ENCODE data around the gene DCC.

The DCC gene

DNA sequence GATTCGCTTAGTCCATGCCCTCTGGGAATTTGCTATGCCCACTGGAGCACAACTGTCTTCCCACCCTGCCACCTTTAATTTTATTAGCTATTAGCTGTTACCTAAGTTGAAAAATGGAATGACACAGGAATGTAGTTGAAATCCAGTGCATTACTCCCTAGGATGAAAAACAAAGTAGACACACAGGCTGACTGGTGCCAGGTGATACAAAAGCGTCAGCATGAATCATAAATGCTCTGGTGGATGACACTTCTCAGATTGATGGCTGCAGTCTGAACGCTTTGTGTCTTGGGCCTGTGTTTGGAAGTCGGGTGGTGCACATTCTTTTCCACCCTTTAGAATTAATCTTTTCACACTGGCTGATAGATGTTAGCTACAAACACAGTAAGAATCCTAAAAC, 802.0 kb downstream of the DCC start:
- Mint-ChIP-seq H3K27me3 (ENCODE audit: low read depth) (no peaks in the 10 kb centered on the region), H3K9me3 (peaks cover 4% of the 10 kb centered on the region), H3K27ac (no peak overlapping the region), H3K4me1 (ENCODE audit: low read depth) (no peaks in the 10 kb centered on the region), H3K4me3 (no peak overlapping the region), H3K36me3 (ENCODE audit: low read depth) (no peaks in the 10 kb centered on the region)

GRCh38 chr18:53147472-53147871, 807.5 kb downstream of the DCC start:
- peaks cover 8% of the 10 kb centered on the region for H3K9me3 Mint-ChIP-seq
- no peak overlapping the region for H3K4me3 Mint-ChIP-seq
- no peaks in the 10 kb centered on the region for H3K4me1 Mint-ChIP-seq (ENCODE audit: low read depth)
- H3K27ac Mint-ChIP-seq: no peak overlapping the region
- no peaks in the 10 kb centered on the region for H3K36me3 Mint-ChIP-seq (ENCODE audit: low read depth)
- no peaks in the 10 kb centered on the region for H3K27me3 Mint-ChIP-seq (ENCODE audit: low read depth)

DNA sequence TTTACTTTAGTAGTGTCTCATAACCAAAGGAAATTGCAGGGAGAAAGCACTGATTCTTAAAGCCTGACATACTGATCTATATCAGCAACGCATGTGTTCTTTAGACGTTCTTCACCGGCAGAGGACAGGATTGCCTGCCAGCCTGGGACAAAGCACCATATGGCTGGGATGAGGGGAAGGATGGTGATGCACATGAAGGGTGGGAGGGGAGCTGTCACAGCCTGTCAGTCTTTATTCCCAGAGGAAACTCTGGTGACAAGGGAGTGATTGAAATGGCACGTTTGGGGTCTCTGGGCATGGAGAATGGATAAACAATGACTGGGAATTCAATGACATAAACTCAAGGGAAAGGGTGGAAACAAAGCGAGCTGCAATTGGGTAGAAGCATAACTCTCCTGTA, 808.1 kb downstream of the DCC start:
- Mint-ChIP-seq H3K27ac (no peak overlapping the region), H3K9me3 (peaks cover 8% of the 10 kb centered on the region), H3K4me3 (no peak overlapping the region), H3K36me3 (ENCODE audit: low read depth) (no peaks in the 10 kb centered on the region), H3K27me3 (ENCODE audit: low read depth) (no peaks in the 10 kb centered on the region), H3K4me1 (ENCODE audit: low read depth) (no peaks in the 10 kb centered on the region)

DNA sequence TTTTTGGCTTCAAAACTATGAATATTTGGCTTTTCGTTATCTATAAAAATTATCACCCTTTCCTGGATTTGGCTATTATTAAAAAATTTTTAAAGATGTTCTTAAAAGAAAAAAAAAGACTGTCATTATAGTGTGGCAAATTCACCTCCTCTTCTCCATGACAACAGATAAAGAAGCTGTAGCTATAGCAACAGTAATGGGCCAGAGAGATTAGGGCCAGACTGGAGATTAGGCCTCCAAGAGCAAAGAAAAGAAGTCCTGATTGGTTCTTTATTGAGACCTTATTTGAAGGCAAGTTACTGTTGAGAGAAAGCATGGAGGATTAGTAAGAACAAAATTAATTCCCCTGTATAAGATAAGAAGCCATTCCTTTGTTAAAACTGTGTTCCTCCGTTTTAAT, 812.5 kb downstream of the DCC start:
- H3K4me1 Mint-ChIP-seq (ENCODE audit: low read depth): no peaks in the 10 kb centered on the region
- no peaks in the 10 kb centered on the region for H3K27me3 Mint-ChIP-seq (ENCODE audit: low read depth)
- H3K27ac Mint-ChIP-seq: no peak overlapping the region
- H3K9me3 Mint-ChIP-seq: peaks cover 5% of the 10 kb centered on the region
- no peak overlapping the region for H3K4me3 Mint-ChIP-seq
- no peaks in the 10 kb centered on the region for H3K36me3 Mint-ChIP-seq (ENCODE audit: low read depth)

GRCh38 chr18:53153281-53153680, 813.3 kb downstream of the DCC start:
- H3K4me3 Mint-ChIP-seq: no peak overlapping the region
- no peaks in the 10 kb centered on the region for H3K27me3 Mint-ChIP-seq (ENCODE audit: low read depth)
- no peak overlapping the region for H3K27ac Mint-ChIP-seq
- no peaks in the 10 kb centered on the region for H3K4me1 Mint-ChIP-seq (ENCODE audit: low read depth)
- H3K36me3 Mint-ChIP-seq (ENCODE audit: low read depth): no peaks in the 10 kb centered on the region
- H3K9me3 Mint-ChIP-seq: peaks cover 2% of the 10 kb centered on the region

- no peaks in the 10 kb centered on the region for H3K4me1 Mint-ChIP-seq (ENCODE audit: low read depth)
- no peak overlapping the region for H3K4me3 Mint-ChIP-seq
- no peaks in the 10 kb centered on the region for H3K9me3 Mint-ChIP-seq
- no peaks in the 10 kb centered on the region for H3K36me3 Mint-ChIP-seq (ENCODE audit: low read depth)
- H3K27ac Mint-ChIP-seq: no peak overlapping the region
- H3K27me3 Mint-ChIP-seq (ENCODE audit: low read depth): no peaks in the 10 kb centered on the region
Measured at GRCh38 chr18:53153800-53154199, 813.8 kb downstream of the DCC start.

DNA sequence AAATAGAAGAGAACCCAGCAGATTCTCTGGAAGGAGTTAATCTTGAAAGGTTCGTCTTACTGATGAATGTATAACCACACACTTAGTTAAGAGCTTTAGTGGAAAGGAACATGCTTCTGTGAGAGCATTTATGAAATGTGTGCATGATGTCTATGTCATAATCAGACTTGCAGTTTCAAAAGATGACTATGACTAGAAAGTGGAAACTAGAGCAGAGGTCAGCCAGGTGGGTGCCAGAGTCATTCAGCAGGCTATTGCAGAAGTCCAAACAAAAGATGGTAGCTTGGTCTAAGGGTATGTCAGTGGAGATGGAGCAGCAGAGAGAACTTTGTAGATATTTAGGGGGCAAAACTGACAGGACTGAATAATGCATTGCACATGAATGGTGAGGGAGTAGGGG, 825.8 kb downstream of the DCC start:
- H3K9me3 Mint-ChIP-seq: peaks cover 14% of the 10 kb centered on the region
- H3K4me1 Mint-ChIP-seq (ENCODE audit: low read depth): no peaks in the 10 kb centered on the region
- H3K4me3 Mint-ChIP-seq: no peak overlapping the region
- no peak overlapping the region for H3K27ac Mint-ChIP-seq
- H3K27me3 Mint-ChIP-seq (ENCODE audit: low read depth): no peaks in the 10 kb centered on the region
- H3K36me3 Mint-ChIP-seq (ENCODE audit: low read depth): no peaks in the 10 kb centered on the region

DNA sequence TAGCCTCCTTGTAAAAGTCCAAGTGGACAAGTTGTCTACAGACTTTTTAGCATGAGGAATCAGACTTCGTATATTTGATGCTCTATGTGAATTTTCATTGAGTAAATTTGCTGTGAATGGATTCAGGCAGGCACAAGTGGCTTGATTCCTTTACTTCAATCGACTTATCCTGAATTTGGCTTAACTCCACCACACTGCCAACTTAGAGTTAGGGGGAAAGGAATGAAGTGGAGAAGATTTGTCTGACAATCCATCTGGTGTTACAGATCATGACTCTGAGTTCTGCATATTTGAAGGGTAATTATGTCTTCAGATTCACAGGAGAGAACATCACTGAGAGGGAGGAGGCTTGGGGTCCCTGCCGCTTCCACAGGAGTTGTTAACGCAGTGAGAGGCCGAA, 829.3 kb downstream of the DCC start:
- H3K4me3 Mint-ChIP-seq: no peak overlapping the region
- H3K4me1 Mint-ChIP-seq (ENCODE audit: low read depth): no peaks in the 10 kb centered on the region

DNA sequence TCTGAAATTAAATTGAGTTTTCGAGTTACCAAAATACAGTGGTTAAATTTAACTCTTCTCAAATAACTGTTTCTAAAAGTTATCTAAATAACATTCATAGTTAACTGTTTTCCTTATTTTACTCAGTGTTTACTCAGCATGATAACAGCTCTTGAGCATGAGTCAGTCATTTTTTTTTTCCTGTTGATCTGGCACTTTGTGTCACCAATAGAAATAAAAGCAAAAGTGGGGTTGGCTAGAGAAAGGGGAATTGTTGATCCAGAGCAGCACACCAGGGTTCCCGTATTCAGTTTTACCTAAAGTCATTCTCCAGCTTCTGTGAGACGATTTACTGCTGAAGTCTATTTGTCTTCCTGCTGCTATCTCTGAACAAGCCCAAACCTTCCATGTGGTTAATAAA, 851.6 kb downstream of the DCC start:
- H3K4me3 Mint-ChIP-seq: no peak overlapping the region
- H3K4me1 Mint-ChIP-seq (ENCODE audit: low read depth): no peaks in the 10 kb centered on the region
- no peaks in the 10 kb centered on the region for H3K27me3 Mint-ChIP-seq (ENCODE audit: low read depth)
- peaks cover 6% of the 10 kb centered on the region for H3K9me3 Mint-ChIP-seq
- H3K36me3 Mint-ChIP-seq (ENCODE audit: low read depth): no peaks in the 10 kb centered on the region
- no peak overlapping the region for H3K27ac Mint-ChIP-seq

More for the DNA sequence above, 829.3 kb downstream of the DCC start:
- Mint-ChIP-seq H3K27me3 (ENCODE audit: low read depth) (no peaks in the 10 kb centered on the region), H3K36me3 (ENCODE audit: low read depth) (no peaks in the 10 kb centered on the region), H3K9me3 (peaks cover 6% of the 10 kb centered on the region), H3K27ac (no peak overlapping the region)

DNA sequence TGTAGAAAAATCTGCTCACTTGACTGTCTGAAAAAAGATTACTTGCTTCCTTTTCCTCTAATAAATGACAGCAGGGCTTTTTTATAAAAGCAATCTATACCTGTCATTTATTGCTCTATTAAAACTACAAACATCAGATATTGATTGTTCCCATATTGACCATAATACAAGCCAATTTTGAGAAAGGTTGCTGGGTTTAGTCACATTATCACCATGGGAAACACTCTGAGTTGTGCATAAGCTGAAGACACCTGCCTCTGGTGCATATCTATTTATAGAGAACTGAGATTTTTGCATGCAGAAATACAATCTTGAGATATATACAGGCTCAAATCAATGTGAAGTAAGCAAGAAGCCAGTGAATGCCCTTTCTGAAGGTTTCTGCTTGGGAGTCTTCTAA, 853.9 kb downstream of the DCC start:
- Mint-ChIP-seq H3K9me3 (peaks cover 7% of the 10 kb centered on the region), H3K27ac (no peak overlapping the region), H3K27me3 (ENCODE audit: low read depth) (no peaks in the 10 kb centered on the region), H3K4me3 (no peak overlapping the region), H3K36me3 (ENCODE audit: low read depth) (no peaks in the 10 kb centered on the region), H3K4me1 (ENCODE audit: low read depth) (no peaks in the 10 kb centered on the region)

DNA sequence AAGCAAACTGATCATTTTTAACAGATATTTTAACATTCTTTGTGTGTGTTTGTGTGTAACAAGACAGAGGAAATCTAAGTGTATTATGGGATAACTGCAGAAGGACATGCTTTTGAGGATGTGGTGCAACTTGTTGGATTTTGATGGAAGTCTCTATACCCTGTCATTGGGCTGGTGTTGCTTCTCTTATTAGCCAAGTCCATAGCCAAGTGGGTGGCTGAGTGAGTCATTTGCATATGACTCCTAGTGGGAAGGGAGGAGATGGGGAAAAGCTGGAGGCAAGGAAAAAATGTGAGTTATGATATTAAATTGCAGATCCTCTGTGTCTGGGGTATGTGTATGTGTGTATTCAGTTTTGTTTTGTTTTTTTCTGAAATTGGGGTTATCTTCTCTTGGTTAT, 879.9 kb downstream of the DCC start:
- Mint-ChIP-seq H3K27ac (no peak overlapping the region), H3K4me1 (ENCODE audit: low read depth) (no peaks in the 10 kb centered on the region), H3K36me3 (ENCODE audit: low read depth) (no peaks in the 10 kb centered on the region), H3K4me3 (no peak overlapping the region), H3K9me3 (no peaks in the 10 kb centered on the region), H3K27me3 (ENCODE audit: low read depth) (no peaks in the 10 kb centered on the region)

DNA sequence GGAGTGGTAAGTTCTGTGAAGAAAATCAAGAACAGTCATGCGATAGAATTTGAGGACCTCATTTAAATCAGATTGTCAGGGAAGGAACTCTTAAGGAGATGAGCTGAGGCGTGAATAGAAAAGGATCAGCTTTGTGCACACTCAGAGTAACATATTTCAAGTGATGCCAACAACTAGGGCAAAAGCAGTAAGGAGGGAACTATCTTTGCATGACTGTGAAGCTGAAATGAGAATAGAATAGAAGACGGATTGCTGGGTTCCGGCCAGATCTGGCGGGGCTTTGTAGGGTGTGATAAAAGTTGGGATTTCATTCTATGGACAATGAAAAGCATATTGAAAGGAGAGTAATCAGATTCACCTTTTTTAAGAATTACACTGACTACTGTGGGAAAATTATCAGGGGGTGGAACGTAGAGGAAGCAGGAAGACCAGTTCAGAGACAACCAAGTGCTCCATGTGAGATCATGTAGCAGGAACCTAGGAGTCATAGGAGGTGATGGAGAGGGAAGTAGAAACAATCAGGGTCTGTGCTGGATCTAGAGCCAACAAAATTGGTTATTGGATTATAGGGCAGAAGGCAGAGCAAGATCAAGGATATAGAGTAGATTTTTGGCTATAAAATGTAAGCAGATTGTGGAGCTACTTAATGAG, 884.3 kb downstream of the DCC start:
- Mint-ChIP-seq H3K27ac (no peak overlapping the region), H3K4me3 (no peak overlapping the region), H3K4me1 (ENCODE audit: low read depth) (no peaks in the 10 kb centered on the region), H3K36me3 (ENCODE audit: low read depth) (no peaks in the 10 kb centered on the region), H3K27me3 (ENCODE audit: low read depth) (no peaks in the 10 kb centered on the region), H3K9me3 (no peaks in the 10 kb centered on the region)

DNA sequence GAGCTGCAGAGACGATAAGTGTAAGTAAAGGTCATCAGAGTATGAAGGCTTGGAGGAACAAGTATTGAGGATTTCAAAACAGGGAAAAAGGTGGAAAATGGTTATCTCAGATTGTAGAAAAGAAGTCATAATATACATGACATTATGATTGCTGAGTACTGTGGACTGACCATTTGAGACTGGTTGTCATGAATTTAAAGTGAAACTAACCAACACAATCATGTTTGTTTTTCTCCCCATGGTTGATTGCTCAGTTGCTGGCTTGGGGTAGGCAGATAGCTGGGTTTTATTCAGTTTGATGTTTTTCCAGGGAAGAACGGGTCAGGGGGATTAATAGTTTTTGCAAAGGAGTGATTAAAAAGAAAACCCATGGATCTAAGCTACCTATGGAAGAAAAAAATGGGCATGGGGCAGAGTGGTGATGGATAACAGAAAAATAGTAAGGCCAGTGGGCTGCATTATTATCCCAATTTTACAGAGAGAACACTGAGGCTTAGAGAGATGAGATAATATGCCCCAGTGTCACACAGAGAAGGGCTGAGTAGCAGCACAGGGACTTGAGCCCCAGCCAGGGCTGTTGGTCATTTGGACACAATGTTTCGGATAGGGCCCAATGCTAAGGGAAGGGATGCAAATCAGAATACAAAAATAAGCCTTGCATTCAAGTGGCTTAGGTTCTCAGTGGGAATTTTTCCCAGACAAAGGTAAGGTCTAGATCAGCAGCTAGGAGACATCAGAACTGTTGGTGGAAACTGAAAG, 885.7 kb downstream of the DCC start:
- Mint-ChIP-seq H3K4me1 (ENCODE audit: low read depth) (no peaks in the 10 kb centered on the region), H3K36me3 (ENCODE audit: low read depth) (no peaks in the 10 kb centered on the region), H3K27me3 (ENCODE audit: low read depth) (no peaks in the 10 kb centered on the region), H3K27ac (no peak overlapping the region), H3K4me3 (no peak overlapping the region), H3K9me3 (no peaks in the 10 kb centered on the region)

DNA sequence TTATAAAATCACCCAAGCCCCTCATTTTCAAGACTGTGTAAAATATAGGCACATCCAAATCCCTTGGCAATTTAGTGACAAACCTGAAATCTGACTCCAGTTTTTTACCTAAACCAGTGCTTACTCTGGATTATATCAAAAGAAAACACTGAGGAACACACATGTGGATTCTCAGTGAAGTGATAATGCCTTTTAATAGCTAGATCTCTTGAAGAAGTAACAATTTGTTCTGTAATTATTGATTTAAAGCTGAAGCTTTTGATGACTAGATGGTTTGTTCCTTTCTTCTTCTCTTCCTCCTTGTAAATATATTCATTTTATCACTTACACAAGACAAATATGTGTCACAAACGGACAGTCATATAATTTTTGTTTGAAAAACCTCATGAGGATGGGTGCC, 894.6 kb downstream of the DCC start:
- no peak overlapping the region for H3K27ac Mint-ChIP-seq
- H3K9me3 Mint-ChIP-seq: peaks cover 9% of the 10 kb centered on the region
- H3K4me1 Mint-ChIP-seq (ENCODE audit: low read depth): no peaks in the 10 kb centered on the region
- no peak overlapping the region for H3K4me3 Mint-ChIP-seq
- no peaks in the 10 kb centered on the region for H3K36me3 Mint-ChIP-seq (ENCODE audit: low read depth)
- H3K27me3 Mint-ChIP-seq (ENCODE audit: low read depth): no peaks in the 10 kb centered on the region

- no peaks in the 10 kb centered on the region for H3K9me3 Mint-ChIP-seq
- no peaks in the 10 kb centered on the region for H3K27me3 Mint-ChIP-seq (ENCODE audit: low read depth)
- H3K27ac Mint-ChIP-seq: no peak overlapping the region
Measured at GRCh38 chr18:53241161-53241560, 901.2 kb downstream of the DCC start.

More at GRCh38 chr18:53241161-53241560, 901.2 kb downstream of the DCC start:
- no peak overlapping the region for H3K4me3 Mint-ChIP-seq
- no peaks in the 10 kb centered on the region for H3K36me3 Mint-ChIP-seq (ENCODE audit: low read depth)
- H3K4me1 Mint-ChIP-seq (ENCODE audit: low read depth): no peaks in the 10 kb centered on the region

Measured in T-helper 1 cell treated with Interleukin-12 subunit alpha and Interleukin-12 subunit beta and Interleukin-4 antibody, amounts not matched to agents 30 μg/mL and 1 μg/mL, for 36 hours (primary cell).